Osteoblast (primary cell): Measurements from ENCODE around the gene PC. TPM values are rescaled to one million over a fixed set of nuclear protein-coding genes. Genes with fewer than 3 reads are reported as not detected.

Source experiments
- DNase-seq: peaks from one replicate; pipeline ENCODE4 v3.0.0; 2011; ENCODE audit warnings: low spot score, mixed read lengths; ENCODE audit not compliant: insufficient read length; ENCODE audit errors: missing footprints
- H2AFZ ChIP-seq: 2 replicates; pipeline ENCODE4 v1.6.0; 2011; ENCODE audit warnings: mild to moderate bottlenecking, low read length
- H3K27ac ChIP-seq: 2 replicates; pipeline ENCODE4 v1.5.1; 2011; ENCODE audit warnings: mild to moderate bottlenecking, low read depth, low read length, moderate library complexity
- H3K27me3 ChIP-seq: 2 replicates; pipeline ENCODE4 v1.6.0; 2012; ENCODE audit warnings: mild to moderate bottlenecking, control low read depth, inconsistent platforms, low read length, moderate library complexity; ENCODE audit not compliant: insufficient read depth
- H3K36me3 ChIP-seq: 2 replicates; pipeline ENCODE4 v1.5.1; 2011; ENCODE audit warnings: mild to moderate bottlenecking, low read length, control low read depth, moderate library complexity; ENCODE audit not compliant: insufficient read depth
- H3K4me1 ChIP-seq: 2 replicates; pipeline ENCODE4 v1.5.1; 2011; ENCODE audit warnings: mild to moderate bottlenecking, low read length, control low read depth, moderate library complexity; ENCODE audit not compliant: insufficient read depth
- H3K4me2 ChIP-seq: 2 replicates; pipeline ENCODE4 v1.6.0; 2011; ENCODE audit warnings: mild to moderate bottlenecking, low read length; ENCODE audit not compliant: insufficient read depth
- H3K4me3 ChIP-seq: fragments of 200-600 bp; sonication (generic); 3 replicates; pipeline ENCODE4 v1.5.1; 2012; ENCODE audit warnings: mild to moderate bottlenecking, low read length, inconsistent platforms; ENCODE audit not compliant: insufficient read depth
- H3K79me2 ChIP-seq: 2 replicates; pipeline ENCODE4 v1.6.0; 2012; ENCODE audit warnings: mild to moderate bottlenecking, low read length, control low read depth, inconsistent platforms; ENCODE audit not compliant: insufficient read depth
- H3K9me3 ChIP-seq: 2 replicates; pipeline ENCODE4 v1.5.1; 2011; ENCODE audit warnings: low read depth, low read length, control low read depth
- H4K20me1 ChIP-seq: 2 replicates; pipeline ENCODE4 v1.6.0; 2012; ENCODE audit warnings: mild to moderate bottlenecking, low read length, control low read depth; ENCODE audit not compliant: insufficient read depth
- total RNA-seq: library from RNA; depleted of rRNA; stranded (reverse); fragments of >200 nt; gene quantifications from 2 replicates; pipeline ENCODE4 v1.2.3, GENCODE V29; 2012
- TF ChIP-seq, protein P1 (sequence below): IDR thresholded peaks from 2 replicates; pipeline ENCODE4 v1.5.1; 2011; ENCODE audit warnings: mild to moderate bottlenecking, low read depth, low read length, moderate library complexity; ENCODE audit errors: extremely low read depth

Gene PC
- total RNA-seq, 1 donor = 48.5 TPM

DNA sequence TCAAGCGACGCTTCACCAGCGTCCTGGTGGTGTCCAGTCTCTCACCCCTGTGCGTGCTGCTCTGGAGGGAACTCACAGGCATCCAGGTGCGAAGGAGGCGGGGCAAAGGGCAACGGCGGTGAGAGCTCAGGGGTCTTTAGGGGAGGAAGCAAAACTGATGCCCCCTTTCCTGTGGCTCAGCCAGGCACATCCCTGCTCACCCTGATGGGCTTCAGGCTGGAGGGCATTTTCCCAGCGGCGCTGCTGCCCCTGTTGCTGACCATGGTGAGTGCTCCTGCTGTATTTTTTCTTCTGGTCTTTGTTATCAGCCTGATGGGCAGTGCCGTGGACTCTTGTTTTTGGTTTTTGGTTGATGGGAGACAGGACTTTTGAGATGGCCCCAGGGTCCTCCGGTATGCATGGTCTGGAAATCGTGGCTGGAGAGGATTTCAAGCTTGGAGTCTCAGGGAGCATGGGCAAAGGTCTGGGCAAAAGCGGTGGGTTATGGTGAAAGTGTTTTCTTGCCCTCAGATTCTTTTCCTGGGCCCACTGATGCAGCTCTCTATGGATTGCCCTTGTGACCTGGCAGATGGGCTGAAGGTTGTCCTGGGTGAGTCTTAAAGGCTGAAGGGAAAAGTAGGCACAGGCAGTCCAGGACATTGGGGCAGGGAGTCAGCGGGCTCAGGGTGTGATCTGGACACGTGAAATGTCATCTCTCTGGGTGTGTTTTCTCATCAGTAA lies 114.2 kb downstream of the PC start:
- peaks cover 30% of the 10 kb centered on the region for H4K20me1 ChIP-seq
- peak; percentile 87 for DNase-seq
- H3K79me2 ChIP-seq = peaks cover 63% of the 10 kb centered on the region
- no peaks in the 10 kb centered on the region for H3K9me3 ChIP-seq
- peaks cover 21% of the 10 kb centered on the region for H3K36me3 ChIP-seq
- H3K27ac ChIP-seq = peak overlapping the region; percentile 97
- peak overlapping the region; percentile 97 for H3K4me2 ChIP-seq
- no peaks in the 10 kb centered on the region for H3K27me3 ChIP-seq
- peak overlapping the region; percentile 84 for H3K4me3 ChIP-seq
- peak overlapping the region; percentile 69 for H2AFZ ChIP-seq
- TF ChIP-seq, protein P1, sequence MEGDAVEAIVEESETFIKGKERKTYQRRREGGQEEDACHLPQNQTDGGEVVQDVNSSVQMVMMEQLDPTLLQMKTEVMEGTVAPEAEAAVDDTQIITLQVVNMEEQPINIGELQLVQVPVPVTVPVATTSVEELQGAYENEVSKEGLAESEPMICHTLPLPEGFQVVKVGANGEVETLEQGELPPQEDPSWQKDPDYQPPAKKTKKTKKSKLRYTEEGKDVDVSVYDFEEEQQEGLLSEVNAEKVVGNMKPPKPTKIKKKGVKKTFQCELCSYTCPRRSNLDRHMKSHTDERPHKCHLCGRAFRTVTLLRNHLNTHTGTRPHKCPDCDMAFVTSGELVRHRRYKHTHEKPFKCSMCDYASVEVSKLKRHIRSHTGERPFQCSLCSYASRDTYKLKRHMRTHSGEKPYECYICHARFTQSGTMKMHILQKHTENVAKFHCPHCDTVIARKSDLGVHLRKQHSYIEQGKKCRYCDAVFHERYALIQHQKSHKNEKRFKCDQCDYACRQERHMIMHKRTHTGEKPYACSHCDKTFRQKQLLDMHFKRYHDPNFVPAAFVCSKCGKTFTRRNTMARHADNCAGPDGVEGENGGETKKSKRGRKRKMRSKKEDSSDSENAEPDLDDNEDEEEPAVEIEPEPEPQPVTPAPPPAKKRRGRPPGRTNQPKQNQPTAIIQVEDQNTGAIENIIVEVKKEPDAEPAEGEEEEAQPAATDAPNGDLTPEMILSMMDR = no peak
- peaks cover 21% of the 10 kb centered on the region for H3K4me1 ChIP-seq

DNA sequence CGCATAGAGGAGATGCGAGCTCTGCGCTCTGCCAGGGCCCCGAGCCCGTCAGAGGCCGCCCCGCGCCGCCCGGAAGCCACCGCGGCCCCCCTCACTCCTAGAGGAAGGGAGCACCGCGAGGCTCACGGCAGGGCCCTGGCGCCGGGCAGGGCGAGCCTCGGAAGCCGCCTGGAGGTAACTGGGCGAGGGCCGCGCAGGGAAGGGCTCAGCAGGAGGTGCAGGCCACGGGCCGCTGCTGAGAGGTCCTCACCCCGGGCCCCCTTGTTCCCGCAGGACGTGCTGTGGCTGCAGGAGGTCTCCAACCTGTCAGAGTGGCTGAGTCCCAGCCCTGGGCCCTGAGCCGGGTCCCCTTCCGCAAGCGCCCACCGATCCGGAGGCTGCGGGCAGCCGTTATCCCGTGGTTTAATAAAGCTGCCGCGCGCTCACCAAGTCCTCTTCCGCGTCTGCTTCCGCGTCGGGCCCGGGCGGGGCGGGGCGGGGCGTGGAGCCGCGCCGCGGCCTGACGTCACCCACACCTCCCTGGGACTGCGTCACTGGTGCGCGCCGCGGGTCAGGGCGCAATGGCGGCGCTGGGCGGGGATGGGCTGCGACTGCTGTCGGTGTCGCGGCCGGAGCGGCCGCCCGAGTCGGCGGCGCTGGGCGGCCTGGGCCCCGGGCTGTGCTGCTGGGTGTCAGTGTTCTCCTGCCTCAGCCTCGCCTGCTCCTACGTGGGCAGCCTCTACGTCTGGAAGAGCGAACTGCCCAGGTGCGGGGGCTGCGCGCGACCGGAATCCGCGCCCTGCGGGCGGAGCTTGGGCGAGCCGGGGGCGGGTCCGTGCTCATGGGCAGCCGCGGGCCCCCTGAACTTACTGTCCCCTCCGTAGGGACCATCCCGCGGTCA lies 115.0 kb downstream of the PC start, which contains the start of gene RCE1:
Gene RCE1, plus strand, starts transcription at position 546 of the 880 bp plus-strand sequence. Its CDS starts 15 bp downstream, at position 561.
- Histone ChIP-seq H3K27ac (peak within 1 kb of the TSS; percentile 97), H3K4me3 (peak within 1 kb of the TSS; percentile 84), H3K9me3 (no peaks in the 10 kb centered on the region), H4K20me1 (peaks cover 30% of the 10 kb centered on the region), H3K79me2 (peaks cover 63% of the 10 kb centered on the region), H3K27me3 (no peaks in the 10 kb centered on the region), H2AFZ (peak within 1 kb of the TSS; percentile 73), H3K4me1 (peaks cover 21% of the 10 kb centered on the region), H3K4me2 (peak within 1 kb of the TSS; percentile 99), H3K36me3 (peaks cover 13% of the 10 kb centered on the region)
- DNase-seq = peak; percentile 100
- TF ChIP-seq, protein P1 = no peak

DNA sequence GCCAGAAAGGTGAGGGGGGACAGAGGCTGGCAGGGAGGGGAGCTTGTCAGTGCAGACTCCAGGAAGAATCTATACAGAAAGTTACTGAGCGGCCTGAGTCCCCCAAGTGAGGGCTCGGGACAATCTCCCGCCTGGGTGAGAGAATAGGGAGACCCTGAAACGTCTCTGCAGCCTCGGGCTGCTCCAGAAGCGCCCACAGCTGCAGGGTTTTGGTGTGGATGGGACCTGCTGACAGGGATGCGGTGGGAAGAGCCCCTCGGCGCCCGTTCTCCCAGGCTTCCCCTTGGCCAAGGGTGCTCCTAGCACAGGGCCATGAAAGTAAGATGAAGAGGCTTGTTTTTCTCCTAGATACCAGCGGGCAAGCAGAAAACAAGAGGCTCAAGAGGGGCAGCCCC lies 115.7 kb downstream of the PC start:
- H3K79me2 ChIP-seq = peaks cover 63% of the 10 kb centered on the region
- DNase-seq = no peak
- peaks cover 13% of the 10 kb centered on the region for H3K36me3 ChIP-seq
- H3K4me3 ChIP-seq = peak overlapping the region; percentile 84
- H4K20me1 ChIP-seq = peaks cover 30% of the 10 kb centered on the region
- TF ChIP-seq, protein P1 = no peak
- no peak overlapping the region for H2AFZ ChIP-seq
- no peaks in the 10 kb centered on the region for H3K27me3 ChIP-seq
- peak overlapping the region; percentile 97 for H3K27ac ChIP-seq
- peaks cover 21% of the 10 kb centered on the region for H3K4me1 ChIP-seq
- H3K4me2 ChIP-seq = peak overlapping the region; percentile 99
- H3K9me3 ChIP-seq = no peaks in the 10 kb centered on the region

DNA sequence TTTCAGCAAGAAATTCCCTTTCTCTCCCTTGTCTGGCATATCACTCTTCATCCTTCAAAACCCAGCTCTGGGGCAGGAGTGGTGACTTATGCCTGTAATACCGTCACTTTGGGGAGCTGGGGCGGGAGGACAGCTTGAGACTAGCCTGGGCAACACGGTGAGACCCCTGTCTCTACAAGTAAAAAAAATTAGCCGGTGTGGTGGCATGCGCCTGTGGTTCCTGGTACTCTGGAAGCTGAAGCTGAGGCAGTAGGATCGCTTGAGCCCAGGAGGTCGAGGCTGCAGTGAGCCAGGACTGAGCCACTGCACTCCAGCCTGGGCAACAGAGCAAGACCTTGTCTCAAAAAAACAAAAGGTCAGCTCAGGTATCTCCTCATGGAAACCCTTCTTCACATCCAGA lies 116.3 kb downstream of the PC start:
- peaks cover 13% of the 10 kb centered on the region for H3K36me3 ChIP-seq
- peaks cover 30% of the 10 kb centered on the region for H4K20me1 ChIP-seq
- no peaks in the 10 kb centered on the region for H3K27me3 ChIP-seq
- peak overlapping the region; percentile 84 for H3K4me3 ChIP-seq
- no peak overlapping the region for H2AFZ ChIP-seq
- TF ChIP-seq, protein P1 = no peak
- no peaks in the 10 kb centered on the region for H3K9me3 ChIP-seq
- H3K4me2 ChIP-seq = peak overlapping the region; percentile 99
- H3K27ac ChIP-seq = peak overlapping the region; percentile 97
- H3K79me2 ChIP-seq = peaks cover 63% of the 10 kb centered on the region
- H3K4me1 ChIP-seq = peaks cover 21% of the 10 kb centered on the region
- no peak for DNase-seq
